Measurements from ENCODE around the gene CDIP1. TPM values are rescaled to one million over a fixed set of nuclear protein-coding genes. Genes with fewer than 3 reads are reported as not detected.

Gene CDIP1
- total RNA-seq, 1 experiment from 2014 or later = 49.7 TPM

DNA sequence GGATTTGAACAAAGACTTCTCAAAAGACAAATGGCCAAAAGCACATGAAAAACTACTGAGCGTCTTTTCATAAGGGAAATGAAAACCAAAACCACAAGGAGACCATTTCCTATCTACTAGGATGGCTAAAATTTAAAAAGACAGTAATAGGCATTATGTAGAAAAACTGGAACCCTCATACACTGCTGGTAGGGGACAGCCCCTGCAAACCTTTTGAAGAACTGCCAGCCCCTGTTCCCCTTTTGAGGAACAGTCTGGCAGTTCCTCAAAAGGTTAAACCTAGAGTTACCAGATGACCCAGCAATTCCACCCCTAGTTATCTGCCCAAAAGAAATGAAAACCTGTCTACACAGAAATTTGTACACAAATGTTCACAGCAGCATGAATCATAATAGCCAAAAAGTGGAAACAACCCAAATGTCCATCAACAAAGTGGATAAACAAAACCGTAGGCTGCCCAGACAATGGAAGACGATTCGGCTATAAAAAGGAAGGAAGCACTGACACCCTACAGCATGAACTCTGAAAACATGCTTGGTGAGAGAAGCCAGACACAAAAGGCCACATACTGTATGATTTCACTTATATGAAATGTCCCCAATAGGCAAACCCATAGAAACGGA lies 22.9 kb downstream of the CDIP1 start:
- Histone ChIP-seq H3K23me2 (ENCODE audit: insufficient read length, low read depth, low read length, poor library complexity, severe bottlenecking) (no peaks in the 10 kb centered on the region), H2BK5ac (ENCODE audit: insufficient read length, low read length) (no peak overlapping the region), H3K4me1 (ENCODE audit: insufficient read depth, low read length) (no peaks in the 10 kb centered on the region), H2BK15ac (ENCODE audit: low read depth, low read length) (no peak overlapping the region), H4K91ac (ENCODE audit: insufficient read length, low read depth, low read length) (no peak overlapping the region), H3K79me2 (ENCODE audit: insufficient read depth, low read length) (no peaks in the 10 kb centered on the region), H3K56ac (ENCODE audit: insufficient read length, low read depth, low read length) (no peak overlapping the region), H2BK20ac (ENCODE audit: low read depth, low read length, poor library complexity, severe bottlenecking) (no peak overlapping the region), H3K23ac (ENCODE audit: insufficient read length, low read depth, low read length) (no peak overlapping the region), H3K4ac (ENCODE audit: low read depth, low read length) (no peak overlapping the region), H3K4me2 (ENCODE audit: insufficient read depth, insufficient read length, low read length) (no peak overlapping the region), H2BK12ac (ENCODE audit: insufficient read length, low read depth, low read length) (no peak overlapping the region), H3K79me1 (ENCODE audit: insufficient read depth, low read depth, low read length, poor library complexity, severe bottlenecking) (no peaks in the 10 kb centered on the region), H4K8ac (replicated peaks; ENCODE audit: insufficient read length, low read depth, low read length) (no peak overlapping the region), H3T11ph (ENCODE audit: low read length) (no peak overlapping the region), H3K9ac (ENCODE audit: extremely low read depth, insufficient read length, low read length) (no peak overlapping the region), H2BK120ac (ENCODE audit: low read depth, low read length, poor library complexity, severe bottlenecking) (no peak overlapping the region), H2AFZ (ENCODE audit: low read length) (no peak overlapping the region), H2AK5ac (ENCODE audit: insufficient read length, low read length) (no peak overlapping the region), H3K27me3 (ENCODE audit: insufficient read depth, low read length) (no peaks in the 10 kb centered on the region), H4K5ac (ENCODE audit: insufficient read length, low read depth, low read length) (no peak overlapping the region), H4K20me1 (ENCODE audit: control insufficient read depth, insufficient read depth, insufficient read length) (no peaks in the 10 kb centered on the region), H3K9me3 (ENCODE audit: control insufficient read depth, low read depth, low read length) (no peaks in the 10 kb centered on the region), H3K18ac (ENCODE audit: insufficient read length, low read depth, low read length) (no peak overlapping the region), H3K14ac (ENCODE audit: insufficient read depth, low read length) (no peak overlapping the region), H3K27ac (ENCODE audit: insufficient read length, low read depth, low read length) (no peak overlapping the region)
- WGBS (ENCODE audit: extremely low coverage, insufficient read length, low lambda C conversion rate) = no CpG with 5 or more reads among the region's 5 CpGs
- no peak for DNase-seq
- Mint-ChIP-seq H3K9me3 (no peaks in the 10 kb centered on the region), H3K4me3 (no peak overlapping the region), H3K27ac (peak overlapping the region in 1 of 3 experiments; percentile 21; a peak in 2 of 7 replicates), H3K27me3 (ENCODE audit: low read depth) (peaks cover 2% of the 10 kb centered on the region), H3K4me1 (peaks cover 13 to 26% of the 10 kb centered on the region in 2 experiments), H3K36me3 (ENCODE audit: insufficient read depth in 1 of 3, low read depth in 3 of 3) (peaks cover 13 to 23% (median 20%) of the 10 kb centered on the region in 3 experiments; a peak in 6 of 7 replicates)
- TF ChIP-seq CTCF (conservative IDR thresholded peaks at IDR 0.05) = no peak
